Skin of body (tissue), 2 donors: Measurements from ENCODE around the gene NPAP1. TPM values are rescaled to one million over a fixed set of nuclear protein-coding genes. Genes with fewer than 3 reads are reported as not detected.
"Not testable (repeated sequence)": the region's sequence is repeated elsewhere in the genome, so short reads cannot be mapped to it uniquely, and the experiment has no call there.

Experiments
- DNase-seq: peaks from one replicate; lab custom pipeline; 2025; lab: John Stamatoyannopoulos, UW
- total RNA-seq: library from RNA; depleted of rRNA; stranded (reverse); fragments of >200 nt; gene quantifications from one replicate; pipeline ENCODE4 v1.2.3, GENCODE V29; 2014

The NPAP1 gene, protein sequence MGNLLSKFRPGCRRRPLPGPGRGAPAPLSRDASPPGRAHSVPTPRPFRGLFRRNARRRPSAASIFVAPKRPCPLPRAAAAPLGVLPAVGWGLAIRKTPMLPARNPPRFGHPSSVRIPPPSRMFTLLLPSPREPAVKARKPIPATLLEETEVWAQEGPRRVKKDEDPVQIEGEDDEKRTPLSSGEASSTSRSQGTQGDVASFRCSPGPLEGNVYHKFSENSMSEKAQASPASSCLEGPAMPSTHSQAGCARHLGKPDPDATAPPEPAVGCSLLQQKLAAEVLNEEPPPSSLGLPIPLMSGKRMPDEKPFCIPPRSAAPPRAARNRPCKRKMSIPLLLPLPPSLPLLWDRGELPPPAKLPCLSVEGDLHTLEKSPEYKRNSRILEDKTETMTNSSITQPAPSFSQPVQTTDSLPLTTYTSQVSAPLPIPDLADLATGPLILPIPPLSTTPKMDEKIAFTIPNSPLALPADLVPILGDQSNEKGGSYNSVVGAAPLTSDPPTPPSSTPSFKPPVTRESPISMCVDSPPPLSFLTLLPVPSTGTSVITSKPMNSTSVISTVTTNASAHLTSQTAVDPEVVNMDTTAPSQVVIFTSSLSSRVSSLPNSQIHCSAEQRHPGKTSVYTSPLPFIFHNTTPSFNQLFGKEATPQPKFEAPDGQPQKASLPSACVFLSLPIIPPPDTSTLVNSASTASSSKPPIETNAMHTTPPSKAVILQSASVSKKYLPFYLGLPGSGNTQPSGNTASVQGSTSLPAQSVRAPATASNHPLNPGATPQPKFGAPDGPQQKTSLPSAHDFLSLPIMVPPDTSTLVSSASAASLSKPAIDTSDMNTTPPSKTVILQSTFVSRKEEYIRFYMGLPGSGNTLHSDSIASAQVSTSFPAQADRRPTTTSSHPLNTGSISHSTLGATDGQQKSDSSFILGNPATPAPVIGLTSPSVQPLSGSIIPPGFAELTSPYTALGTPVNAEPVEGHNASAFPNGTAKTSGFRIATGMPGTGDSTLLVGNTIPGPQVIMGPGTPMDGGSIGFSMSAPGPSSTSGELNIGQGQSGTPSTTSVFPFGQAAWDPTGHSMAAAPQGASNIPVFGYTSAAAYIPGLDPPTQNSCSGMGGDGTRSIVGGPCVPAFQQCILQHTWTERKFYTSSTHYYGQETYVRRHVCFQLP
- not detected for total RNA-seq

DNA sequence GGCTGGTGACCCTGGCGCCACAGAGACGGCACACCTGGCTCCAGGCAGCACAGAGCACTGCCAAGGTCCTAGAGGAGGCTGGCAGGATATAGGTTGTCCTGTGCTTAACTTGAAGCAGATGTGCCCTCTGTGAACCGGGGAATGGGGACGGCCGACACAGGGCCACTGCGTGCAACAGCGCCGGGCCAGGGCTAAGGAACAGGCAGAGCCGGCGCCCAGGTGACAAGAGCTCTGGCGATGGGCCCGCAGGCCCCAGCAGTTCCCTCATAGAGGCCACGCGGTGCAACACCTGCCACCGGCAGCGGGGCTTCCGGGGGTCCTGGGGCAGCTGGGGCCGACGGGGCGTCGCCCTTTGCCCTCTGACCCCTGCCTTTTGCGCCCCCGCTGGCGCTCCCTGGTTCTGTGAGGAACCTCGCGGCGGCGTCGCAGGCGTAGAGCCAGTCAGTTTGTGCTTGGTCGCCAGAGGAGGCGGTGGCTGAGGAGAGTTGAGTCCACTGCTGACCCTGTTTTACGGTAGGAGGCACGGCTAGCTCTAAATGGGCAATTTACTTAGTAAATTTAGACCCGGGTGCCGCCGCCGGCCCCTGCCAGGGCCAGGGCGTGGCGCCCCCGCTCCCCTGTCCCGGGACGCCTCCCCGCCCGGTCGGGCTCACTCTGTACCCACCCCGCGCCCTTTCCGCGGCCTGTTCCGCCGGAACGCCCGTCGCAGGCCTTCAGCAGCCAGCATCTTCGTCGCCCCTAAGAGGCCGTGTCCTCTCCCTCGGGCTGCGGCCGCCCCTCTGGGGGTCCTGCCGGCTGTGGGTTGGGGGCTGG lies at the start of gene NPAP1:
Gene NPAP1 (plus strand): TSS at position 444 of the 813 bp plus-strand sequence. CDS start 93 bp downstream, at position 537.
- no peak for DNase-seq

DNA sequence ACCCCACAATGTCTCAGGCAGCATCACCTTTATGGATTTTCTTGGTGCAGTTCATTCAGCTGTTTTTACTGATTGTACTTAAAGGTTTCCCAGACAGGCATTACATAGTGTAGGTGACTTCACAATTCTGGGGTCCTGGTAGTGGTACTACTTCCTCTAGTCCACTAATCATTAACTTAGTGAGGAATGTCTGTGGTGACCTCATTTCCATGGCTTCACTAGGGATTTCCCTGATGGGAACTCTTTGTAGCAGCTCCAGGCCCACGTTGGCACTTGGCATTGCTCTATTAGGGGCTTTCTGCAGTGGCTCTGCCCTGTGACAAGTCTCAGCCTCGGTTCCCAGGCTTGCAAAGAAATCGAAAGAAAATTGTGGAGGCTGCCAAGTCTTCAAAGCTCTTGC lies 48.1 kb upstream of the NPAP1 start:
- DNase-seq: no peak

DNA sequence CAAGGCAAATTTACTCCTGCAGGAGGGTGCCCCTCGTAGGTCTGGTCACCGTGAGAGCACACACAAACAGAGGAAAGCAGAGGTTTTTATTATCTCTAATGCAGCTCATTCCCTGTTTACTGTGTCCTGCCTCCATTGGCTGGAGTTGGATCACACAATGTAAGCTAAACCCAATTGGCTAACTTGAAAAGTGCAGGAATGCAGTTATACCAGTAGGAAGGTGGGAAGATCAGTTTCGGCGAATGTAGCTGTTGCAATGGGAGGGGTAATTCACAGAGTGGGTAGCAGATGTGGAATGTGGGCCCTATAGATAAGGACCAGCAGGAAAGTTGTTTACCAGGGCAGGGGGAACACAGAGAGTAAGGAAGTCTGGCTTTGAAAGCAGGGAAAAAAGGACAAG lies 42.5 kb upstream of the NPAP1 start:
- DNase-seq: no peak

DNA sequence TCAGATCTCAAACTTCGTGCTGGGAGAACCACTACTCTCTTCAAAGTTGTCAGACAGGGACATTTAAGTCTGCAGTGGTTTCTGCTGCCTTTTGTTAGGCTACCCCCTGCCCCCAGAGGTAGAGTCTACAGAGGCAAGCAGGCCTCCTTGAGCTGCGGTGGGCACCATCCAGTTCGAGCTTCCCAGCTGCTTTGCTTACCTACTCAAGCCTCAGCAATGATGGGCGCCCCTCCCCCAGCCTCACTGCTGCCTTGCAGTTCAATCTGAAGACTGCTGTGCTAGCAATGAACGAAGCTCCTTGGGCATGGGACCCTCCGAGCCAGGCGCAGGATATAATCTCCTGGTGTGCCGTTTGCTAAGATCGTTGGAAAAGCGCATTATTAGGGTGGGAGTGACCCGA lies 36.2 kb upstream of the NPAP1 start:
- DNase-seq: not testable (repeated sequence)

DNA sequence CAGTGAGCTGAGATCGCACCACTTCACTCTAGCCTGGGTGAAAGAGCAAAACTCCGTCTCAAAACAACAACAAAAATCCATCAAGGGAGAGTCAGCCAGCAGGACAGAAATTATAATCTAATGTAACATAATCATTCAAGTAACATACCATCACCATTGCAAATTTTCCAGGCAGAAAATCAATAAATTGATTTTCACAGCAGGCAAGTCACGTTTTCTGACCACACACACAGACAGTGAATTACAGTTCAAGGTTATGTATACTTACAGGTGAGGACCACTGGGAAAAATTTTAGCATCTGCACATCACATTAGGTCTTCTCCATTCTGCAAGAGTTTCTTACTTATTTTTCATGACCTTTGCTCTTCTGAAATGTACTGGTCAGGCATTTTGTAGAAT lies 29.9 kb upstream of the NPAP1 start:
- DNase-seq: no peak

DNA sequence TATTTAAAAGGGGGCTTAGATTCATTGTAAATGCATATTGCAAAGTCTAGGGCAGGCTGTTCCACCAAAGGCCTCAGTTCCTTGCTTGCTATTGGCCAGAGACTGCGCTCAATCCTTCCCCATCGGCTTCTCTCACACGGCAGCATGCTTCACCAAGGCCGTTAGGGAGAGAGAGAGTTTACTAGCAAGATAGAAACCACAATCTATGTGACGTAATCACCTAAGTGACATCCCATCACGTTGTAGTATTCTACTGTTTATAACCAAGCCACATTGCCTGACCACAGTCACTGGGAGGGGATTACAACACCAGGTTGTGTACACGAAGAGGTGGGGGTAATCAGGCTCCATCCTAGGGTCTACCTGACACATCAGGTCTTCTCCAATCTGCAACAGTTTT lies 16.0 kb upstream of the NPAP1 start:
- no peak for DNase-seq

DNA sequence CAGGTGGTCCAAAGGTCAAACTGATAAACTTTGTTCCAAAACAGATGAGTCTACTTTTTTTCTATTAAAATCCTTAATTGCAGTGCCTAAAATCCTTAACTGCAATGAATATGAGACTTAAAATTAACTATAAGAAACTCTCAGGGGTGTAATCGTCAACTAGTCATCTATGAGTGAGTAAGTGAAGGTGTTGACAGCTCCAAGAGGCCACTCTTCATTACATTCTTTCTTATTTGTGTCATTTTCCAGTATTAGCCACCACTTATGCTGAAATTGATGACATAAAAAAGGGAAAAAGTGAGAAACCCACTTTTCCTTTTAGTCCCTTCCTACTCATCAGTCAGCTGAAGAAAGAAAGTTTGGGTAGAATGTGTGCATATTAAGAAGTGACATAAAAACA lies 12.6 kb upstream of the NPAP1 start:
- no peak for DNase-seq

DNA sequence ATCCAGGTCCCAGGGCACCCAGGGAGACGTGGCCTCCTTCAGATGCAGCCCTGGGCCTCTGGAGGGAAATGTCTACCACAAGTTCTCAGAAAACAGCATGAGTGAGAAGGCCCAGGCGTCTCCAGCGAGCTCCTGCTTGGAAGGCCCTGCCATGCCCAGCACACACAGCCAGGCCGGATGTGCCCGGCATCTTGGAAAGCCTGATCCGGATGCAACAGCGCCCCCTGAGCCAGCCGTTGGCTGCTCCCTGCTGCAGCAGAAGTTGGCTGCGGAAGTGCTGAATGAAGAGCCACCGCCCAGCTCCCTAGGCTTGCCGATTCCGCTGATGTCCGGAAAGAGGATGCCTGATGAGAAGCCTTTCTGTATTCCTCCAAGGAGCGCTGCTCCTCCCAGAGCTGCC lies 856 bp downstream of the NPAP1 start:
- no peak for DNase-seq

DNA sequence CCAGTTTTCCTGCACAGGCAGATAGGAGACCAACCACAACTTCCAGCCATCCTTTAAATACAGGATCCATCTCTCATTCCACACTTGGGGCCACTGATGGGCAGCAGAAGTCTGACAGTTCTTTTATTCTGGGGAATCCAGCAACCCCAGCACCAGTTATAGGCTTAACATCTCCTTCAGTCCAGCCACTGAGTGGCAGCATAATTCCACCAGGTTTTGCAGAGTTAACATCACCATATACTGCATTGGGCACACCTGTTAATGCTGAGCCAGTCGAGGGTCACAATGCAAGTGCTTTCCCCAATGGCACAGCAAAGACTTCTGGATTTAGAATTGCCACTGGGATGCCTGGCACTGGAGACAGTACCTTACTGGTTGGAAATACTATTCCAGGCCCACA lies 2.9 kb downstream of the NPAP1 start:
- DNase-seq: no peak

DNA sequence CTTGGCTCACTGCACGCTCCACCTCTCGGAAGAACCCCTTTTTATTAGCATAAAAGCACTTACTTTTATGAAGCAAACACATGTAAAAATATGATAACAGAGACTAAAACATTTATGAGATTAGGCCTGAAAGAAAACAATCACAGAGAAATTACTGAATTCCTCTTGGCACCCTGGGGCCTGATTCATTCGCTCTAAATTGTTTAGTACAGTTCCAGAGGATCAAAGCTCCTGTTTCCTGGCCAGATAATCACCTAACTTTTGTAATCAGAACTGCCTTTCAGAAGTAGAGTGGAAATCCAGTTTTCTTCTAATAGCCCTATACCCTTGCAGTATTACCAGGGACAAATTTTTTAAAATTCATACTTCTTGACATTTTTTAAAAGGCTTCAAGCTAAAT lies 6.4 kb downstream of the NPAP1 start:
- no peak for DNase-seq

DNA sequence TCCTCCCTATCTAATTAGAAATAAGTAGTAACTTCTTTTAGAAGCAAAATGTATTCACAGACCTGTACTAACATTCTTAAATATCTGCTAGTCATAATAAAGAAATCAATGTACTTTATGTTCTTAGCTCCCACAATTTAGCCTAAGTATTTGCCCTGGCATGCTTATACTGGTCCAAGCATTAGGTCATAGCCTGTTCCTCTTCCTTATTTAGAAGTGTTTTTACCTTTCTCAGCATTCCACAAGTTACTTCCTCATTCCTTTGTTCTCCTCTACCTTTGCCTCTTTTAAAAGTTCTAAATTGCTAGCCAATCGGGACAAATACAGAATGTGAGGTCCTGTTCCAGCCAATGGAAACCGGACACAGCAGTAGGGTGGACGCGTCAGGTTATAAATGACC lies 7.3 kb downstream of the NPAP1 start:
- not testable (repeated sequence) for DNase-seq

DNA sequence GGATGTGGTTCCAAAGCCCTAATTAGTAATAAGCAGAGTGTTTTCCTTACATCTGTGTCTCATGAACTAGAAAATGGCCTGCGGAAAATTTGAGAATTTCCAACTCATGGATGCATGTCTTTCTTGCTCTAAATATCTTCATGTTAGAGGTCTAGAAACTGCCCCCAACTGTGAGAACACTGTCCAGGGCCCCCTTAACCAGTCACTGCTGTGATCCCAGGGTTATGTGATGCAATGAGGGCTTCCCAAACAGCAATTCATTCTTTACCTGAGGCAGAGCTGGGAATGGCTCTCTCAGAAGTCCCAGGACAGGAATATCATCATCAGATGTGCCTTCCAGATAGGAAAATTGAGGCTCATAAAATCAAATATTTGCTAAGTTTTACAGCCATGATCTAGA lies 8.2 kb downstream of the NPAP1 start:
- no peak for DNase-seq

DNA sequence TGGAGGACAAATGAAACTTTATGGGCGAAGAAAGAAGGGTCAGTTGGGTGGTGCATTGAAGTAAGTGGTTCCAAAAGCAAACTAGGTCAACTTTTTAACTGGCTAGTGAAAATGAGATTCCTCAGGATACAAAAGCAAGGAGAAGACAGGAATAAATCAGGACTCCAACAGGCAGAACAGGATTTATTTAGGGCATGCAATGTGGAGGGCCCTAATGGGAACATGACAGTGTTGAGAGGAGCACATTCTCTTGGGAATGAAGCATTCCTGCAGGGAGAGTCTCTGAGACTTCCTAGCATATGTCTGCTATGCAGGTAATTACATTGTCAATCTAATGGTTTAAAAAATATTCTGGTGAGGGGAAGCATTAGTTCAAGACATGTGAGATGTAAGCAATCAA lies 8.7 kb downstream of the NPAP1 start:
- no peak for DNase-seq

DNA sequence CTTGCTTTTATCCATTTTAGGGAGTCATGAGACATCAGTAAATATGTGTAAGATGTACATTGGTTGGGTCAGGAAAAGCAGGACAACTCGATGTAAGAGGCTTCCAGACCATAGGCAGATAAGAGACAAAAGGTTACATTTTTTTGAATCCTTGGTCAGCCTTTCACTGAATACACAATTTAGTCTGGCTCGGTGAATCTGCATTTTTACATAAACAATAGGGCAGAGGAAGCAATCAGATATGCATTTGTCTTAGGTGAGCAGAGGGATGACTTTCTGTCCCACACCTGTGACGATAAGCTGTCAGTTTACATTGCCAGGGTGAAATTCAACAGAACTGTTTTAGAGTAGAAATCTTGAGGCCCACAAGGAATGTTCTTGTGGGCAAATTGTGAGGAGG lies 20.6 kb downstream of the NPAP1 start:
- no peak for DNase-seq

DNA sequence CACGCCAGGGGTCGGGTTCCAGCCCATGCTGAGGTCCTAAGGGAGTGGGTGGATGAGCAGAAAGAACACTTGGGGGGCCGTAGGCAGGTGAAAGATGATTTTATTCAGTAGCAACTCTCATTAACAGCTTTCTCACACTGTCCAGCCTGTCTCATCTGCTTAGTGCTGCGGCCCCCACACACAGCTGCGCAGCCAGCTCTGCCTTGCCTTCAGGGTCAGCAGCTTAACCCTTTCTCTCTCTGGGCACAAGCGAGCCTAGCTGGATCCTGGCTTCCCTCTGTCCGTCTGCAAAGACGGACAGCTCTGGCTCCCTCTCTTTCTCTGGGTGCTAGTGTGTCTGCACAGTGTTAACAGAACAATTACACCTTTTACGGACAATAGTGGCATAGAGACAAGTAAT lies 21.3 kb downstream of the NPAP1 start:
- DNase-seq: no peak

DNA sequence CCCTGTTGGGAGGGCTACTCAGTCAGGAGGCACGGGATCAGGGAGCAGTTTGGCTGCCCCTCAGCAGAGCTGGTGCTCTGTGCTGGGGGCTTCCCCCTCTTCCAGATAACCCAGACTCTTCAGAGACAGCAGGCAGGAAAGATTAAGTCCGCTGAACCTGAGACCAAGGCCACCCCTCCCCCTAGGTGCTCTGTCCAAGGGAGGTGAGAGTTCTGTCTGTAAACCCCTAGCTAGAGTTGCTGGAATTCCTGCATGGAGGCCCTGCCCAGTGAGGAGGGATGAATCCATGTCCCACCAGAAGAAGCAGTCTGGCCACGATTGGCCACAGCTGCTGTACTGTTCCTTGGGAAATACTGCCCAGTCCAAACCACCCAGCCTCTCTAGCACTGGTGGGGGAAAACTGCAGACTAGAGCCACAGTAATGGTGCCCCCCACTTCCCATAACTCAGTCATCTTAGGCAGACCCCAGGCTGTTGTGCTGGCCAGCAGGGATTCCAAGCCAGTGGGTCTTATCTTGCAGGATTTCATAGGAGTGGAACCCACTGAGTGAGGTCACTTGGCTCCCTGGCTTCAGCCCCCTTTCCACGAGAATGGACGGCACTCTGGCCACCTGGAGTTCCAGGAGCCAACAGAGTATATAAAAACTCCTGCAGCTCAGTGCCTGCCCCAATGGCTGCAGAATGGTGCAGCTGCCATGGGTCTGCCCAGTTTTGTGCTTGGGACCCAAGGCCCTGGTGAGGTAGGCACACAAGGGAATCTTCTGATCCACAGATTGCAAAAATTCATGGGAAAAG lies 42.9 kb downstream of the NPAP1 start:
- DNase-seq: no peak

DNA sequence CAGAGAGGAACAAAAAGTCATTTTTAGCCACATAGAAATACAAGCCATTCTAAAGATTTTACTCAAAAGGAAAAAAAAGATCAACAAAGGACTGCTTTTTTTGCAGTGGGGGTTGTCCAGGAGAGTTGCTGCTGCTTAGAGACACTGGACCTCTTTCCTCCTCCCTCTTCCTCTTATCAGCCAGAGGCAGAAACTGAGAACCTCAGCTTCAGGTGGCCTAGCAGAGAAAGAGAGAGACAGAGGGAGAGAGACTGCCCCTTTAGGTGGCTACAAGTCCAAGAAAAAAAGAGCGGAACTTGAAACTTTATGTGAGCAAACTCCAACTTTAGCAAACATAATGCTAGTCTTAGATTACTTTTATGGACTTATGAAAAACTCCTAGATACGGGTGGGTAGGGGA lies 54.2 kb downstream of the NPAP1 start:
- no peak for DNase-seq
